Right lobe of liver (tissue), 6 donors: ENCODE data around the gene XBP1. TPM values are rescaled to one million over a fixed set of nuclear protein-coding genes. Genes with fewer than 3 reads are reported as not detected.

Experiments
- ATAC-seq, 4 donors: fragments of 200-7000 bp; cut with Tn5 transposase; one replicate each; pipeline ENCODE4 v1.9.1; 2020; ENCODE audit warnings: mild to moderate bottlenecking in 4 of 4, moderate library complexity in 4 of 4
- DNase-seq, 3 donors: peaks; one replicate each; pipeline ENCODE4 v3.0.0-alpha.2; 2020
- H3K27ac ChIP-seq, 3 donors: fragments of 200-600 bp; one replicate each; pipeline ENCODE4 v1.8.0; 2022
- H3K27me3 ChIP-seq, 2 donors: fragments of 200-600 bp; one replicate each; pipeline ENCODE4 v1.8.0; 2022
- H3K36me3 ChIP-seq, 4 donors: fragments of 200-600 bp; sonication (generic) in 1 of 4; one replicate each; pipeline versions ENCODE4 v1.5.1 to v1.8.0; 2017 to 2022; ENCODE audit warnings: control low read depth in 1 of 4
- H3K4me1 ChIP-seq, 4 donors: fragments of 200-600 bp; sonication (generic) in 1 of 4; one replicate each; pipeline versions ENCODE4 v1.5.1 to v1.8.0; 2017 to 2022; ENCODE audit warnings: control low read depth in 1 of 4
- H3K4me3 ChIP-seq, 3 donors: fragments of 200-600 bp; one replicate each; pipeline ENCODE4 v1.8.0; 2022
- H3K9me3 ChIP-seq, 4 donors: fragments of 200-600 bp; sonication (generic) in 1 of 4; one replicate each; pipeline versions ENCODE4 v1.5.1 to v1.8.0; 2017 to 2022; ENCODE audit warnings: control low read depth in 1 of 4
- POLR2A ChIP-seq: fragments of 450-650 bp; IDR thresholded peaks from one replicate; pipeline ENCODE4 v1.6.1; 2017; ENCODE audit warnings: antibody characterized with exemption, mild to moderate bottlenecking
- WGBS: methylation state at CpG from one replicate; pipeline ENCODE4 v1.1.6; 2018; ENCODE audit warnings: low coverage, low lambda C conversion rate; ENCODE audit not compliant: insufficient coverage; ENCODE audit errors: missing lambda C conversion rate; 5-methylcytosine and 5-hydroxymethylcytosine counted together
- intact Hi-C, 2 donors: fragments of 100-400 bp; cut with DNase I; formaldehyde crosslinking; loops; one replicate each; pipeline versions ENCODE4 v1.11.2 to v1.14.1; 2022
- total RNA-seq, 6 experiments: library from RNA; depleted of rRNA in 2 of 6; stranded (reverse); fragments of >200 nt in 2 of 6; fragmentation: NEBNext Ultra II Directional in 3 of 6; extraction: Animal tissue kit (Norgen Biotek cat#: 25700) in 3 of 6; gene quantifications; one replicate each; pipeline versions ENCODE4 v1.1.0 to v1.2.4, GENCODE V29; 2016 to 2023
- TF ChIP-seq, protein P1 (sequence below), 4 donors: fragments of 200-600 bp in 3 of 4; fragments of 450-650 bp in 1 of 4; IDR thresholded peaks; one replicate each; pipeline versions ENCODE4 v1.5.1 to v1.8.0; 2016 to 2022; ENCODE audit warnings: antibody characterized with exemption in 4 of 4, mild to moderate bottlenecking in 2 of 4
- donor health status: DM: no; HTN: yes; CAD: no.
- donor health status: DM: no; HTN: no; CAD: no.
- donor health status: DM: no; HTN: no; CAD: no.
- donor health status: DM: no; HTN: yes; CAD: no.
- donor health status: DM: no; HTN: yes; CAD: no.

XBP1 gene
- total RNA-seq, 6 experiments from 2014 or later: 298 to 624 (median 414) TPM

DNA sequence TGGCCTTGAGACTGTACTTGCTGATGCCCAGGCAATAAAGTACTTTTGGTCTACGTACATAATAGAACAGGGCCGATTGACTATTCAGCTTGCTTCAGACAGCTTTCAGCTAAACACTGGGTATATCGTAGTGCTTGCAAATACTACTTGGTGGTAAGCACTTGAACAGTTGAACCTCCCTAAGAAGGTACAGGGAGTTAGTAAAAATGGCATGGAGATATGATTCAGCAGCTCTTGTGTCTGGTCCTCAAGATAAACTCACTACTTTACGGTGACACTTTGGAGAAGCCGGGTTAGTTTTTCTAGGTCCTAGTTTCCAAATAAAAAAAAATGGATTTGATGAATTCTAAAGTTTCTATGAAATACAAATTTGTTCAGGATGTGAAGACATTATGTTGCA, 20.5 kb downstream of the XBP1 start:
- intact Hi-C loops: no loop called here
- peaks cover 0 to 44% (median 14%) of the 10 kb centered on the region in 4 donors for H3K4me1 ChIP-seq
- no peaks in the 10 kb centered on the region for H3K9me3 ChIP-seq
- H3K27me3 ChIP-seq: no peaks in the 10 kb centered on the region
- DNase-seq (no peak), ATAC-seq (no peak)
- no peak for TF ChIP-seq POLR2A
- TF ChIP-seq, protein P1, sequence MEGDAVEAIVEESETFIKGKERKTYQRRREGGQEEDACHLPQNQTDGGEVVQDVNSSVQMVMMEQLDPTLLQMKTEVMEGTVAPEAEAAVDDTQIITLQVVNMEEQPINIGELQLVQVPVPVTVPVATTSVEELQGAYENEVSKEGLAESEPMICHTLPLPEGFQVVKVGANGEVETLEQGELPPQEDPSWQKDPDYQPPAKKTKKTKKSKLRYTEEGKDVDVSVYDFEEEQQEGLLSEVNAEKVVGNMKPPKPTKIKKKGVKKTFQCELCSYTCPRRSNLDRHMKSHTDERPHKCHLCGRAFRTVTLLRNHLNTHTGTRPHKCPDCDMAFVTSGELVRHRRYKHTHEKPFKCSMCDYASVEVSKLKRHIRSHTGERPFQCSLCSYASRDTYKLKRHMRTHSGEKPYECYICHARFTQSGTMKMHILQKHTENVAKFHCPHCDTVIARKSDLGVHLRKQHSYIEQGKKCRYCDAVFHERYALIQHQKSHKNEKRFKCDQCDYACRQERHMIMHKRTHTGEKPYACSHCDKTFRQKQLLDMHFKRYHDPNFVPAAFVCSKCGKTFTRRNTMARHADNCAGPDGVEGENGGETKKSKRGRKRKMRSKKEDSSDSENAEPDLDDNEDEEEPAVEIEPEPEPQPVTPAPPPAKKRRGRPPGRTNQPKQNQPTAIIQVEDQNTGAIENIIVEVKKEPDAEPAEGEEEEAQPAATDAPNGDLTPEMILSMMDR (IDR thresholded peaks at IDR 0.05): no peak
- H3K27ac ChIP-seq: peak overlapping the region in 1 of 3 donors; percentile 26
- H3K4me3 ChIP-seq: no peak overlapping the region
- WGBS: 81% methylated on average over 5 of the region's 5 CpGs
- H3K36me3 ChIP-seq: peaks cover 0 to 45% (median 19%) of the 10 kb centered on the region in 4 donors

DNA sequence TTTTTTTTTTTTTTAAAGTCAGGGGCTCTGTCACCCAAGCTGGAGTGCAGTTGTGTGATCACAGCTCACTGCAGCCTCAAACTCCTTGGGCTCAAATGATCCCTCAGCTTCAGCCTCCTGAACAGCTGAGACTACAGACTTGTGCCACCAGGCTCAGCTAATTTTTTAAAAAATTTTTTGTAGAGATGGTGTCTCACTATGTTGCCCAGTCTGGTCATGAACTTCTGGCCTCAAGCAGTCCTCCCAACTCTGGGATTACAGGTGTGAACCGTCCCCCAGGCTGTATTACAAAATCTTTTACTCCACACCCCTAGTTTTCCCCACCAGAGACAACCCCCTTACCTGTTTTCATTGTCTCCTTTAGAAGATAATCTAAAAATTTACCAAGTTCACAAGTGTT, 26.0 kb downstream of the XBP1 start:
- TF ChIP-seq POLR2A: no peak
- TF ChIP-seq, protein P1 (IDR thresholded peaks at IDR 0.05): no peak

DNA sequence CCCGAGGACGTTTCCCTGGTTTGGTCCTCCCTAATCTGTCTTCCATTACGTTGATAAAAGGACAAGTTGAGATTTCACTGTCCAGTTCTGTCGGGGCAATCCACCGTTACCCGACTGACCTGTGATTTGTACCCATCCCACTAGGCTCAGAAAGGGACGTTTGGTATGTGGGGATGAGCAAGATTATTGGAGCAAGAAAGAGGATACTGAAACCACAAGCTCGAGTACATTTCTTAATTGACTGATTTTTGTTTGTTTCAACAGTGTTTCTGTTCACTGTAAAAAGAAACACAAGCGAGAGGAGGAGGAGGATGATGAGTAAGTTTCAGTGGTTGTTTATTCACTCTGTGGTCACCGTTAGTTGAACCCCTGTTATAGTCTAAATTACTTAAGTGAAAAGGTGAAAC, 26.9 kb downstream of the XBP1 start:
- no peak for TF ChIP-seq POLR2A
- TF ChIP-seq, protein P1 (IDR thresholded peaks at IDR 0.05): no peak
- Histone ChIP-seq H3K27ac (peak overlapping the region; percentile 99 to 100 (median 100)), H3K4me3 (peak overlapping the region; percentile 57 to 74 (median 63)), H3K36me3 (peaks cover 0 to 6% (median 2%) of the 10 kb centered on the region in 4 donors), H3K4me1 (peaks cover 0 to 20% (median 0%) of the 10 kb centered on the region in 4 donors), H3K27me3 (no peaks in the 10 kb centered on the region), H3K9me3 (no peaks in the 10 kb centered on the region)
- ATAC-seq (peak; percentile 22 to 32 (median 27)), DNase-seq (no peak)
- intact Hi-C loops: no loop called here
- WGBS: 0% methylated on average over 10 of the region's 10 CpGs

More for the DNA sequence above, 26.0 kb downstream of the XBP1 start:
- Histone ChIP-seq H3K36me3 (peaks cover 0 to 7% (median 3%) of the 10 kb centered on the region in 4 donors), H3K27ac (peak overlapping the region in 1 of 3 donors; percentile 100), H3K27me3 (no peaks in the 10 kb centered on the region), H3K4me3 (peak overlapping the region in 1 of 3 donors; percentile 74), H3K4me1 (peaks cover 0 to 28% (median 0%) of the 10 kb centered on the region in 4 donors), H3K9me3 (no peaks in the 10 kb centered on the region)
- no peak for ATAC-seq
- intact Hi-C loops: no loop called here
- WGBS: 44% methylated on average over 1 of the region's 1 CpG
- no peak for DNase-seq

DNA sequence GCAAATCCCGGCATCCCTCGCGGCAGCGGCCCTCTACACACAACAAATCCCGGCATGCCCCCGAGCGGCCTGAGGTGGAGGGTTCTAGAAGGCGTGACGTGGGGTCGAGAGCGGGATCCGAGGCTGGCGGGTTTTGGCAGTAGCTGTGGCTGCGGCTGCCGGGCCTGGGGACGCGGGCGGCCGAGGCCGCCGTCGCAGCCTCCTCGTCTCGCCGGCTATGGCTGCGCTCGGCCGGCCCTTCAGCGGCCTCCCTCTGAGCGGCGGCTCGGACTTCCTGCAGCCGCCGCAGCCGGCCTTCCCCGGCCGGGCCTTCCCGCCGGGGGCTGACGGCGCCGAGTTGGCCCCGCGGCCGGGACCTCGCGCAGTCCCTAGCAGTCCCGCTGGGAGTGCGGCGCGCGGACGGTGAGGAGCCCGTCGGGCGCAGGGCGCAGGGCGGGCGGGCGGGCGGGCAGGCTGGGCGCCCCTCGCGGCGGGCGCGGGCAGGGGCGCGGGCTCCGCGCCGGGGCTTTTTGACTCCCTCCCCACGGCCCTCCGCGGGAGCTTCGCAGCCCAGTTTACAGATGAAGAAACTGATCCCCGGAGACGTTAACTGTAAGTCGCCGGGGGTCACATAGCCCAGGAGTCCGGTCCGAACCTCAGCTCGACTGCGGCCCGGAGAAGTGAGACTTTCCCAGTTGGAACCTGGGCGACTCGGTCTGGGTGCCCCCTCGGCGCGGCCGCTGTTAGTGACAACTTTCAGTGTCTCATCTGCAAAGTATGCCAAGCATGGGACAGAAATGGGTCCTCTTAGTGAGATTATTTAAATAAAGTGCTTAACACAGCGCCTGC, 27.5 kb downstream of the XBP1 start, which contains the start of gene CCDC117:
CCDC117 (plus strand) TSS at position 63 of the 828 bp plus-strand sequence; CDS start at position 218, 155 bp downstream.
- peak; percentile 82 for TF ChIP-seq POLR2A
- TF ChIP-seq, protein P1 (IDR thresholded peaks at IDR 0.05): peak in 3 of 4 donors; percentile 8 to 54 (median 52)
- WGBS: 0% methylated on average over 12 of the region's 92 CpGs
- Histone ChIP-seq H3K27me3 (no peaks in the 10 kb centered on the region), H3K36me3 (peaks cover 0 to 3% (median under 1%) of the 10 kb centered on the region in 4 donors), H3K9me3 (no peaks in the 10 kb centered on the region), H3K4me3 (peak within 1 kb of the TSS; percentile 57 to 74 (median 63)), H3K4me1 (peaks cover 0 to 20% (median 0%) of the 10 kb centered on the region in 4 donors), H3K27ac (peak within 1 kb of the TSS; percentile 99 to 100 (median 100))
- ATAC-seq: peak; percentile 90 to 97 (median 94)
- intact Hi-C loops: no loop called here
- DNase-seq: peak; percentile 98
